H1 (cell line): Measurements from ENCODE around the gene EHD2. TPM values are rescaled to one million over a fixed set of nuclear protein-coding genes. Genes with fewer than 3 reads are reported as not detected.
"Not testable (repeated sequence)": the region's sequence is repeated elsewhere in the genome, so short reads cannot be mapped to it uniquely, and the experiment has no call there.

Experiments
- CTCF ChIA-PET: fragments of 300-600 bp; sonication (Branson Sonifier 250); formaldehyde crosslinking; loops from one replicate; lab custom pipeline; 2021; ENCODE audit not compliant: partially characterized antibody; lab: Charles Lee
- POLR2A ChIA-PET: fragments of 300-600 bp; sonication (Branson Sonifier 250); formaldehyde crosslinking; loops from one replicate; lab custom pipeline; 2021; ENCODE audit warnings: inconsistent platforms; ENCODE audit not compliant: partially characterized antibody; lab: Charles Lee
- DNase-seq, 2 experiments: peaks; one replicate each; pipeline versions ENCODE4 v3.0.0 to v3.0.0-alpha.2; 2010 to 2022; ENCODE audit warnings: low spot score in 2 of 2, low read depth in 1 of 2, mixed read lengths in 1 of 2
- FAIRE-seq: peaks from 2 replicates; lab custom pipeline; 2011; peaks lifted over from hg19 to GRCh38; lab: Jason Lieb, UNC
- H2AFZ ChIP-seq: 2 replicates; pipeline ENCODE4 v1.8.1; 2012; ENCODE audit warnings: low read length, inconsistent platforms
- H2AK5ac ChIP-seq: 2 replicates; pipeline ENCODE4 v1.6.1; 2013; ENCODE audit warnings: low read depth, low read length
- H2BK120ac ChIP-seq: replicated peaks from 2 replicates; pipeline ENCODE3; 2013; ENCODE audit warnings: low read depth, low read length, inconsistent platforms
- H2BK12ac ChIP-seq: 2 replicates; pipeline ENCODE4 v1.6.1; 2013; ENCODE audit warnings: low read depth, low read length
- H2BK15ac ChIP-seq: 2 replicates; pipeline ENCODE4 v1.6.1; 2013; ENCODE audit warnings: low read length
- H2BK20ac ChIP-seq: 2 replicates; pipeline ENCODE4 v1.6.1; 2013; ENCODE audit warnings: low read length
- H2BK5ac ChIP-seq: 2 replicates; pipeline ENCODE4 v1.6.1; 2013; ENCODE audit warnings: low read depth, low read length
- H3K14ac ChIP-seq: 2 replicates; pipeline ENCODE4 v1.6.1; 2013; ENCODE audit warnings: inconsistent platforms; ENCODE audit not compliant: insufficient read length
- H3K18ac ChIP-seq: 2 replicates; pipeline ENCODE4 v1.6.1; 2013; ENCODE audit warnings: low read length; ENCODE audit errors: extremely low read depth
- H3K23ac ChIP-seq: 2 replicates; pipeline ENCODE4 v1.6.1; 2013; ENCODE audit warnings: inconsistent platforms; ENCODE audit not compliant: insufficient read length
- H3K23me2 ChIP-seq: 2 replicates; pipeline ENCODE4 v1.6.1; 2013; ENCODE audit warnings: low read depth, low read length
- H3K27ac ChIP-seq: 2 replicates; pipeline ENCODE4 v1.6.1; 2011; ENCODE audit warnings: low read depth, low read length, inconsistent platforms
- H3K27me3 ChIP-seq, 4 experiments: replicated peaks in 1 of 4; 1 replicate in 1 of 4; 2 replicates in 3 of 4; pipeline versions ENCODE4 v1.6.1 to v1.8.1; 2011 to 2013; ENCODE audit warnings: low read length in 3 of 4, mild to moderate bottlenecking in 3 of 4, inconsistent platforms in 2 of 4, mixed read lengths in 2 of 4, moderate library complexity in 1 of 4; ENCODE audit not compliant: control insufficient read depth in 3 of 4, insufficient read depth in 3 of 4; ENCODE audit errors: extremely low read depth in 1 of 4
- H3K36me3 ChIP-seq, 4 experiments: 2 replicates each; pipeline versions ENCODE4 v1.6.1 to v1.8.1; 2011 to 2013; ENCODE audit warnings: mild to moderate bottlenecking in 4 of 4, low read length in 3 of 4, moderate library complexity in 2 of 4, control low read depth in 1 of 4, inconsistent platforms in 1 of 4; ENCODE audit not compliant: insufficient read depth in 4 of 4, control insufficient read depth in 2 of 4
- H3K4ac ChIP-seq: replicated peaks from 2 replicates; pipeline ENCODE3; 2013; ENCODE audit warnings: low read length, low read depth, mixed read lengths, inconsistent platforms; ENCODE audit not compliant: insufficient read length
- H3K4me1 ChIP-seq, 4 experiments: replicated peaks in 1 of 4; 1 replicate in 1 of 4; 2 replicates in 3 of 4; pipeline versions ENCODE4 v1.6.1 to v1.8.1; 2011 to 2013; ENCODE audit warnings: low read length in 3 of 4, inconsistent platforms in 2 of 4, mixed read lengths in 1 of 4; ENCODE audit not compliant: insufficient read depth in 4 of 4, control insufficient read depth in 3 of 4
- H3K4me2 ChIP-seq, 2 experiments: 2 replicates each; pipeline versions ENCODE4 v1.6.1 to v1.8.1; 2011 to 2013; ENCODE audit warnings: low read depth in 2 of 2, low read length in 2 of 2, control low read depth in 1 of 2, inconsistent platforms in 1 of 2, mild to moderate bottlenecking in 1 of 2; ENCODE audit not compliant: insufficient read depth in 1 of 2
- H3K4me3 ChIP-seq, 4 experiments: fragments of 200-600, 300-600 bp in 1 of 4; sonication (generic), shearing (Covaris generic), sonication (Bioruptor Twin) in 1 of 4; 2 replicates each; pipeline versions ENCODE4 v1.5.1 to v1.8.1; 2011 to 2016; ENCODE audit warnings: low read length in 4 of 4, low read depth in 3 of 4, control low read depth in 2 of 4, inconsistent platforms in 2 of 4, mild to moderate bottlenecking in 2 of 4, mixed read lengths in 1 of 4, moderate library complexity in 1 of 4; ENCODE audit not compliant: insufficient read depth in 2 of 4; ENCODE audit errors: extremely low read depth in 1 of 4
- H3K56ac ChIP-seq: replicated peaks from 2 replicates; pipeline ENCODE3; 2013; ENCODE audit warnings: low read depth, mild to moderate bottlenecking, mixed read lengths, low read length, inconsistent platforms; ENCODE audit not compliant: insufficient read length
- H3K79me1 ChIP-seq: 2 replicates; pipeline ENCODE4 v1.6.1; 2013; ENCODE audit warnings: low read depth, low read length, control low read depth
- H3K79me2 ChIP-seq, 2 experiments: 2 replicates each; pipeline versions ENCODE4 v1.6.1 to v1.8.1; 2012 to 2013; ENCODE audit warnings: low read length in 2 of 2, mild to moderate bottlenecking in 2 of 2, inconsistent platforms in 1 of 2; ENCODE audit not compliant: insufficient read depth in 2 of 2, control insufficient read depth in 1 of 2
- H3K9ac ChIP-seq, 4 experiments: replicated peaks in 1 of 4; 1 replicate in 1 of 4; 2 replicates in 3 of 4; pipeline versions ENCODE4 v1.6.1 to v1.8.1; 2011 to 2013; ENCODE audit warnings: low read depth in 3 of 4, low read length in 3 of 4, control low read depth in 2 of 4, mild to moderate bottlenecking in 2 of 4, moderate library complexity in 2 of 4, inconsistent platforms in 1 of 4; ENCODE audit errors: extremely low read depth in 1 of 4
- H3K9me3 ChIP-seq, 2 experiments: 2 replicates each; pipeline versions ENCODE4 v1.6.1 to v1.8.1; 2012 to 2013; ENCODE audit warnings: mild to moderate bottlenecking in 2 of 2, moderate library complexity in 2 of 2, control low read depth in 1 of 2, inconsistent platforms in 1 of 2, low read depth in 1 of 2, low read length in 1 of 2, mixed read lengths in 1 of 2; ENCODE audit not compliant: insufficient read depth in 2 of 2
- H4K20me1 ChIP-seq, 2 experiments: replicated peaks in 1 of 2; 2 replicates each; pipeline versions ENCODE3 to v1.8.1; 2011 to 2013; ENCODE audit warnings: inconsistent platforms in 2 of 2, low read length in 2 of 2, mild to moderate bottlenecking in 1 of 2; ENCODE audit not compliant: insufficient read depth in 2 of 2, control insufficient read depth in 1 of 2
- H4K5ac ChIP-seq: 2 replicates; pipeline ENCODE4 v1.6.1; 2013; ENCODE audit warnings: low read length, low read depth, mixed read lengths, inconsistent platforms; ENCODE audit not compliant: insufficient read length
- H4K8ac ChIP-seq: 2 replicates; pipeline ENCODE4 v1.8.0; 2013; ENCODE audit warnings: mild to moderate bottlenecking, moderate library complexity, low read length, inconsistent platforms; ENCODE audit not compliant: insufficient read depth; ENCODE audit errors: extremely low read depth
- H4K91ac ChIP-seq: replicated peaks from 2 replicates; pipeline ENCODE3; 2013; ENCODE audit warnings: low read length, mixed read lengths, inconsistent platforms; ENCODE audit not compliant: insufficient read length
- WGBS, 2 experiments: shearing (Covaris generic) in 1 of 2; methylation state at CpG; one replicate each; pipeline versions ENCODE4 v1.1.6 to v1.1.7; 2013 to 2015; ENCODE audit warnings: low lambda C conversion rate in 2 of 2, mixed read lengths in 2 of 2, inconsistent platforms in 1 of 2, low coverage in 1 of 2, missing lambda C conversion rate in 1 of 2; ENCODE audit not compliant: insufficient replicate concordance in 2 of 2, insufficient coverage in 1 of 2, insufficient read length in 1 of 2; ENCODE audit errors: extremely low coverage in 1 of 2, missing lambda C conversion rate in 1 of 2; 5-methylcytosine and 5-hydroxymethylcytosine counted together
- polyA plus RNA-seq, 7 experiments: library from polyadenylated mRNA; depleted of rRNA in 3 of 7; stranded (reverse) in 5 of 7; unstranded in 2 of 7; fragments of >200 nt in 5 of 7; fragments of 200-250 nt in 2 of 7; gene quantifications; 1 replicate in 5 of 7; 2 replicates in 1 of 7; 4 replicates in 1 of 7; pipeline versions ENCODE4 v1.2.1 to v1.2.3, GENCODE V29; 2011 to 2013; ENCODE audit warnings: missing spikeins in 2 of 7, mixed read lengths in 2 of 7
- total RNA-seq: library from RNA; stranded (reverse); fragmentation: NEBNext Ultra II Directional; extraction: Animal tissue kit (Norgen Biotek cat#: 25700); gene quantifications from 2 replicates; pipeline ENCODE4 v1.2.1, GENCODE V29; 2021

Gene EHD2
- total and polyA plus RNA-seq, 2 of the 8 experiments (the other 6 are each of a cell fraction or from before 2014, with no cell fraction given), result 4.5 to 14.3 TPM

DNA sequence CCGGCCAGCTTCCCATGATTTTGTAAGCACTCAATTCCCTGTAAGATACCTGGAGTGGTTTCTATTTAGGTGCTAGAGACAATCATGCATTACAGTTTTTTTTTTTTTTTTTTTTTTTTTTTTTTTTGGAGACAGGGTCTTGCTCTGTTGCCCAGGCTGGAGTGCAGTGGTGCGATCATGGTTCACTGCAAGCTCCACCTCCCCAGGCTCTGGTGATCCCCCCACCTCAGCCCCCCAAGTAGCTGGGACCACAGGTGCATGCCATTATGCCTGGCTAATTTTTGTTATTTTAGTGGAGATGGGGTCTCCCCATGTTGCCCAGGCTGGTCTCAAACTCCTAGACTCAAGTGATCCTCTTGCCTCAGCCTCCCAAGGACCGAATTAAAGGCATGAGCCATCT is 51.5 kb downstream of the EHD2 start:
- not testable (repeated sequence) for H2BK12ac ChIP-seq, H3K23me2 ChIP-seq, H4K8ac ChIP-seq, H3K56ac ChIP-seq, H3K36me3 ChIP-seq, H3K79me2 ChIP-seq, H3K9me3 ChIP-seq, H3K18ac ChIP-seq, H3K4ac ChIP-seq, H3K4me3 ChIP-seq, H2AFZ ChIP-seq, H3K4me1 ChIP-seq, H2BK15ac ChIP-seq, H2AK5ac ChIP-seq, H4K5ac ChIP-seq, H3K79me1 ChIP-seq, H3K23ac ChIP-seq, H4K20me1 ChIP-seq, H3K9ac ChIP-seq, H2BK5ac ChIP-seq, H3K27ac ChIP-seq, FAIRE-seq, H3K14ac ChIP-seq, H4K91ac ChIP-seq, H2BK20ac ChIP-seq, H3K27me3 ChIP-seq, H2BK120ac ChIP-seq, H3K4me2 ChIP-seq, DNase-seq
- POLR2A ChIA-PET, result interaction anchor here (0.6 to 7.2 kb wide), 10 partner anchors 9 to 287 kb away, joined by 3 to 46 read pairs (median 5); partner anchors contain the start of gene SELENOW
- WGBS, 2 experiments, result 85% methylated on average over 3 of the region's 3 CpGs; no CpG with 5 or more reads in 1 of the 2 experiments
- CTCF ChIA-PET, result interaction anchor here (0.6 to 6.3 kb wide), 20 partner anchors 8 to 374 kb away, joined by 3 to 150 read pairs (median 7); partner anchors contain the start of genes EHD2, NOP53 and SELENOW
